Heart left ventricle (tissue), 13 donors: ENCODE results near the gene TBX10.
"Not testable (repeated sequence)": the region's sequence is repeated elsewhere in the genome, so short reads cannot be mapped to it uniquely, and the experiment has no call there.

Experiments used
- POLR2A ChIP-seq, 2 donors: fragments of 450-650 bp; IDR thresholded peaks; one replicate each; pipeline ENCODE4 v1.6.1; 2017; ENCODE audit warnings: antibody characterized with exemption in 2 of 2, mild to moderate bottlenecking in 2 of 2, moderate library complexity in 2 of 2
- TF ChIP-seq, protein P1 (sequence below), 12 donors: fragments of 200-600 bp; sonication (generic) in 4 of 12; IDR thresholded peaks; one replicate each; pipeline versions ENCODE4 v1.5.0 to v1.8.0; 2018 to 2022; ENCODE audit warnings: antibody characterized with exemption in 12 of 12, mild to moderate bottlenecking in 5 of 12
- donor health status: ischemic (EF 13 %, LVEDD 7.1; RV severe dilation, severe dysfunction).
- donor health status: DM: no; HTN: yes; CAD: no.
- donor health status: DM: no; HTN: no; CAD: no.
- donor health status: ischemic (EF 25% LVEDD 6.9; RV normal size, moderate dysfunction).
- donor health status: ischemic (EF 25% LVEDD 5.7; RV mildly dilated, moderate dysfunction).
- donor health status: ischemic (EF 35%, LVEDD 5.7; RV mildly dilated, moderate dysfunction).
- donor health status: nonischemic (EF 11% LVEDD 7.7; RV severe dilation, severe dysfunction).
- donor health status: DM: yes; HTN: yes; CAD: no.
- donor health status: PGD.
- donor health status: ischemic (EF 29% LVEDD 5.4; RV normal size, mild dysfunction).
- donor health status: nonischemic (EF 23%, LVEDD 6.1; RV moderate dilation, normal function).

DNA sequence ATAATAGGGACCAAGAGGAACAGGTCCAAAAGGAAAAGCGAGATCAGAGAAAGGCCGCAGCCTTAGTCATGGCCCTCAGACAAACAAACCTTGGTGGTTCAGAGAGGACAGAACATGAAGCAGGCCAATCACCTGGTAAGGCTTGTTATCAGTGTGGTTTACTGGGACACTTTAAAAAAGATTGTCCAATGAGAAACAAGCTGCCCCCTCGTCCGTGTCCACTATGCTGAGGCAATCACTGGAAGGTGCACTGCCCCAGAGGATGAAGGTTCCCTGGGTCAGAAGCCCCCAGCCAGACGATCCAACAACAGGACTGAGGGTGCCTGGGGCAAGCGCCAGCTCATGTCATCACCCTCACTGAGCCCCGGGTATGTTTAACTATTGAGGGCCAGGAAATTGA lies 16.7 kb downstream of the TBX10 start:
- TF ChIP-seq POLR2A (IDR thresholded peaks at IDR 0.05) = not testable (repeated sequence)
- TF ChIP-seq, protein P1, sequence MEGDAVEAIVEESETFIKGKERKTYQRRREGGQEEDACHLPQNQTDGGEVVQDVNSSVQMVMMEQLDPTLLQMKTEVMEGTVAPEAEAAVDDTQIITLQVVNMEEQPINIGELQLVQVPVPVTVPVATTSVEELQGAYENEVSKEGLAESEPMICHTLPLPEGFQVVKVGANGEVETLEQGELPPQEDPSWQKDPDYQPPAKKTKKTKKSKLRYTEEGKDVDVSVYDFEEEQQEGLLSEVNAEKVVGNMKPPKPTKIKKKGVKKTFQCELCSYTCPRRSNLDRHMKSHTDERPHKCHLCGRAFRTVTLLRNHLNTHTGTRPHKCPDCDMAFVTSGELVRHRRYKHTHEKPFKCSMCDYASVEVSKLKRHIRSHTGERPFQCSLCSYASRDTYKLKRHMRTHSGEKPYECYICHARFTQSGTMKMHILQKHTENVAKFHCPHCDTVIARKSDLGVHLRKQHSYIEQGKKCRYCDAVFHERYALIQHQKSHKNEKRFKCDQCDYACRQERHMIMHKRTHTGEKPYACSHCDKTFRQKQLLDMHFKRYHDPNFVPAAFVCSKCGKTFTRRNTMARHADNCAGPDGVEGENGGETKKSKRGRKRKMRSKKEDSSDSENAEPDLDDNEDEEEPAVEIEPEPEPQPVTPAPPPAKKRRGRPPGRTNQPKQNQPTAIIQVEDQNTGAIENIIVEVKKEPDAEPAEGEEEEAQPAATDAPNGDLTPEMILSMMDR (IDR thresholded peaks at IDR 0.05) = not testable (repeated sequence)
